HCT116 (cell line): ENCODE results near the gene TNIK.

Experiments used
- POLR2AphosphoS5 ChIP-seq: IDR thresholded peaks from 2 replicates; pipeline ENCODE4 v1.6.1; 2011; ENCODE audit warnings: mild to moderate bottlenecking, low read depth, low read length, moderate library complexity
- YY1 ChIP-seq: IDR thresholded peaks from 2 replicates; pipeline ENCODE4 v1.6.1; 2011; ENCODE audit warnings: low read length, low read depth, moderate library complexity, mild to moderate bottlenecking; ENCODE audit not compliant: insufficient replicate concordance; ENCODE audit errors: extremely low read depth
- TF ChIP-seq, protein P1 (sequence below), 3 experiments: fragments of 200-600 bp in 1 of 3; sonication (generic) in 1 of 3; IDR thresholded peaks in 2 of 3; conservative IDR thresholded peaks in 1 of 3; 2 replicates each; pipeline ENCODE4 v1.5.1; 2012 to 2017; ENCODE audit warnings: low read depth in 2 of 3, low read length in 2 of 3, antibody characterized with exemption in 1 of 3, borderline replicate concordance in 1 of 3, control low read depth in 1 of 3, mild to moderate bottlenecking in 1 of 3, mixed read lengths in 1 of 3, mixed run types in 1 of 3, moderate library complexity in 1 of 3; ENCODE audit not compliant: insufficient read depth in 1 of 3
- TF ChIP-seq, protein P2 (sequence below): IDR thresholded peaks from 2 replicates; pipeline ENCODE4 v1.6.1; 2012

DNA sequence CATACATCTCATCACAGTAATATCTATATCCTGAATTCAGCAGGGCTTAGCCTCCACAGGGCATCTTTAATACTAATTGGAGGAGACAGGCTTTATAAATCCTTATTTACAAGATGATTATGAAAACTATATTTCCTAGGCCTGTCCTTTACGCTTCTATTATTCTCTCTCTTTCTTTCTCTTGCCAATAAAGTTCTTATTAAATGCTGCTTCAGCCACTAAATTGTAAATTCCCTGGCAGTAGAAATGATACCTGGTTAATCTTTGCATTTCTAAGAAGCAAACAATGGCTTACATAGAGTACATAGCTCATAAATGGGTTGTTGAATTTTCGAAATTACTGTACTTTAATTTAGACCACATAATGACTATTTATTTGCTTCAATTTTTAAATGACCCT, 43.5 kb downstream of the TNIK start:
- TF ChIP-seq YY1 (no peak), POLR2AphosphoS5 (no peak)
- TF ChIP-seq, protein P1, sequence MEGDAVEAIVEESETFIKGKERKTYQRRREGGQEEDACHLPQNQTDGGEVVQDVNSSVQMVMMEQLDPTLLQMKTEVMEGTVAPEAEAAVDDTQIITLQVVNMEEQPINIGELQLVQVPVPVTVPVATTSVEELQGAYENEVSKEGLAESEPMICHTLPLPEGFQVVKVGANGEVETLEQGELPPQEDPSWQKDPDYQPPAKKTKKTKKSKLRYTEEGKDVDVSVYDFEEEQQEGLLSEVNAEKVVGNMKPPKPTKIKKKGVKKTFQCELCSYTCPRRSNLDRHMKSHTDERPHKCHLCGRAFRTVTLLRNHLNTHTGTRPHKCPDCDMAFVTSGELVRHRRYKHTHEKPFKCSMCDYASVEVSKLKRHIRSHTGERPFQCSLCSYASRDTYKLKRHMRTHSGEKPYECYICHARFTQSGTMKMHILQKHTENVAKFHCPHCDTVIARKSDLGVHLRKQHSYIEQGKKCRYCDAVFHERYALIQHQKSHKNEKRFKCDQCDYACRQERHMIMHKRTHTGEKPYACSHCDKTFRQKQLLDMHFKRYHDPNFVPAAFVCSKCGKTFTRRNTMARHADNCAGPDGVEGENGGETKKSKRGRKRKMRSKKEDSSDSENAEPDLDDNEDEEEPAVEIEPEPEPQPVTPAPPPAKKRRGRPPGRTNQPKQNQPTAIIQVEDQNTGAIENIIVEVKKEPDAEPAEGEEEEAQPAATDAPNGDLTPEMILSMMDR (IDR thresholded peaks at IDR 0.05 in 2 of 3, conservative IDR thresholded peaks at IDR 0.05 in 1 of 3; ENCODE audit: borderline replicate concordance in 1 of 3, insufficient read depth in 1 of 3, low read depth in 2 of 3, low read length in 2 of 3), result no peak
- TF ChIP-seq, protein P2, sequence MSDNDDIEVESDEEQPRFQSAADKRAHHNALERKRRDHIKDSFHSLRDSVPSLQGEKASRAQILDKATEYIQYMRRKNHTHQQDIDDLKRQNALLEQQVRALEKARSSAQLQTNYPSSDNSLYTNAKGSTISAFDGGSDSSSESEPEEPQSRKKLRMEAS, result no peak
